ENCODE results near the gene RABIF. TPM values are rescaled to one million over a fixed set of nuclear protein-coding genes. Genes with fewer than 3 reads are reported as not detected.
"Not testable (repeated sequence)": the region's sequence is repeated elsewhere in the genome, so short reads cannot be mapped to it uniquely, and the experiment has no call there.

Gene RABIF
- polyA plus RNA-seq, 3 donors, result 7.8 to 24.6 (median 22.8) TPM

GRCh38 chr1:202915146-202915545, 26.2 kb upstream of the RABIF start:
- Mint-ChIP-seq H3K9me3 (no peaks in the 10 kb centered on the region), H3K4me1 (no peaks in the 10 kb centered on the region), H3K27ac (no peak overlapping the region), H3K4me3 (no peak overlapping the region), H3K36me3 (peaks cover 81 to 87% of the 10 kb centered on the region in 2 donors), H3K27me3 (ENCODE audit: low read depth in 3 of 3) (peaks cover 0 to 2% (median 0%) of the 10 kb centered on the region in 3 donors)
- Histone ChIP-seq H3K36me3 (replicated peaks in 1 of 2; ENCODE audit: control insufficient read depth in 1 of 2, insufficient read depth in 2 of 2, low read length in 2 of 2) (peaks cover 83 to 95% of the 10 kb centered on the region in 2 donors), H3K4me1 (ENCODE audit: control insufficient read depth in 1 of 2, insufficient read depth in 2 of 2, low read length in 2 of 2) (no peaks in the 10 kb centered on the region), H3K27ac (ENCODE audit: low read depth in 1 of 2, low read length in 2 of 2) (no peak overlapping the region), H3K9ac (ENCODE audit: insufficient read depth, low read length, poor library complexity, severe bottlenecking) (no peak overlapping the region), H4K20me1 (ENCODE audit: insufficient read depth, low read length) (no peaks in the 10 kb centered on the region), H3K27me3 (ENCODE audit: control insufficient read depth in 2 of 2, insufficient read depth in 2 of 2, low read length in 2 of 2) (no peaks in the 10 kb centered on the region), H3K4me3 (replicated peaks in 1 of 3; ENCODE audit: low read depth in 2 of 3, low read length in 3 of 3) (no peak overlapping the region), H3K79me2 (ENCODE audit: insufficient read depth, low read length) (no peaks in the 10 kb centered on the region), H3K4me2 (replicated peaks; ENCODE audit: extremely low read depth, low read length, poor library complexity, severe bottlenecking) (no peak overlapping the region), H2AFZ (ENCODE audit: insufficient read depth, low read depth, low read length, poor library complexity, severe bottlenecking) (no peak overlapping the region), H3K9me3 (replicated peaks in 1 of 2; ENCODE audit: control insufficient read depth in 1 of 2, insufficient read depth in 1 of 2, low read length in 2 of 2) (no peaks in the 10 kb centered on the region)
- TF ChIP-seq CTCF (IDR thresholded peaks at IDR 0.05), result no peak
- intact Hi-C loops (cut with micrococcal nuclease), result no loop called here
- no peak for DNase-seq

GRCh38 chr1:202912476-202912875, 23.5 kb upstream of the RABIF start:
- H3K4me3 ChIP-seq (replicated peaks in 1 of 3; ENCODE audit: low read depth in 2 of 3, low read length in 3 of 3); H2AFZ ChIP-seq (ENCODE audit: insufficient read depth, low read depth, low read length, poor library complexity, severe bottlenecking); H3K9me3 ChIP-seq (replicated peaks in 1 of 2; ENCODE audit: control insufficient read depth in 1 of 2, insufficient read depth in 1 of 2, low read length in 2 of 2); H4K20me1 ChIP-seq (ENCODE audit: insufficient read depth, low read length); H3K27ac ChIP-seq (ENCODE audit: low read depth in 1 of 2, low read length in 2 of 2); intact Hi-C loops (cut with micrococcal nuclease); H3K27ac Mint-ChIP-seq; H3K27me3 Mint-ChIP-seq (ENCODE audit: low read depth in 3 of 3); H3K9ac ChIP-seq (ENCODE audit: insufficient read depth, low read length, poor library complexity, severe bottlenecking); H3K4me2 ChIP-seq (replicated peaks; ENCODE audit: extremely low read depth, low read length, poor library complexity, severe bottlenecking); H3K4me1 ChIP-seq (ENCODE audit: control insufficient read depth in 1 of 2, insufficient read depth in 2 of 2, low read length in 2 of 2); H3K79me2 ChIP-seq (ENCODE audit: insufficient read depth, low read length); H3K27me3 ChIP-seq (ENCODE audit: control insufficient read depth in 2 of 2, insufficient read depth in 2 of 2, low read length in 2 of 2); H3K9me3 Mint-ChIP-seq; H3K4me1 Mint-ChIP-seq; H3K4me3 Mint-ChIP-seq; DNase-seq: not testable (repeated sequence)
- peaks cover 85 to 99% of the 10 kb centered on the region in 2 donors for H3K36me3 ChIP-seq (replicated peaks in 1 of 2; ENCODE audit: control insufficient read depth in 1 of 2, insufficient read depth in 2 of 2, low read length in 2 of 2)
- H3K36me3 Mint-ChIP-seq, result peaks cover 80 to 83% of the 10 kb centered on the region in 2 donors
- 71% methylated on average over 4 of the region's 4 CpGs for WGBS (ENCODE audit: insufficient coverage)
